NCI-H2196 (cell line): ENCODE results near the gene MRNIP.

Source experiments
- DNase-seq: peaks from one replicate; lab custom pipeline; 2025; ENCODE audit not compliant: unreplicated experiment; lab: John Stamatoyannopoulos, UW

Gene MRNIP

DNA sequence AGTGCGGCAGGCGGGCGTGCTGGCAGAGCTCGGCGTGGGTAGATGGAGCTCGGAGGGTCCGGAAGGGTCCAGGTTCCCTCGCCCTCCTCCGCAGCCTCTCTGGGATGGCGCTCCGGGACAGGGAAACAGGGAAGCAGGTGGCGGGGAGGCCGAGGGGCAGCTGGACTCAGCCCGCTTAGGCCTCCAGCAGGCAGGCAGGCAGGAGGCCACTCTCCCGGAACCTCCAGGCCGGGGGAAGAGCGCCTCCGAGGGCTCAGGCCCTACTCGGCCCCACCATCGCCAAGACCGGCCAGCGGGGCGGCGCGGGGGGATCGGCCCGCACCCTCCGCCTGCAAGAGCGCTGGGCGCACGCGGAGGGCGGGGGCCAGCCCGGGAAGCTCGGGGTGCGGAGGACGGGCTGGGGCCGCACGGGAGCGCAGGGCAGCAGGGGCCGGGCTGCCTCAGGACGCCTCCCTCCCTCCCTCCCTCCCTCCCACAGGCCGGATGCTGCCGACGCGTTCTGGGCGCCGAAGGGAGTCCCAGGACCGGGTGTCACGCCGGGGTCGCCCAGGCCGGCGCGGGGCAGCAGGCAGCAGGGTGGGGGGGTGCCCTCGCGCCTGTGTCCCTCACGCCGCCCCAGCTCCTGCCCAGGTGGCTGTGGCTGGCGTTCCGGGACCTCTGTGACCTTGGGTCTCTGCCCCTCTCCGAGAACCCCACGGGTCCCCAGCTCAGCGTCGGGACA is 52.9 kb downstream of the MRNIP start:
- no peak for DNase-seq

DNA sequence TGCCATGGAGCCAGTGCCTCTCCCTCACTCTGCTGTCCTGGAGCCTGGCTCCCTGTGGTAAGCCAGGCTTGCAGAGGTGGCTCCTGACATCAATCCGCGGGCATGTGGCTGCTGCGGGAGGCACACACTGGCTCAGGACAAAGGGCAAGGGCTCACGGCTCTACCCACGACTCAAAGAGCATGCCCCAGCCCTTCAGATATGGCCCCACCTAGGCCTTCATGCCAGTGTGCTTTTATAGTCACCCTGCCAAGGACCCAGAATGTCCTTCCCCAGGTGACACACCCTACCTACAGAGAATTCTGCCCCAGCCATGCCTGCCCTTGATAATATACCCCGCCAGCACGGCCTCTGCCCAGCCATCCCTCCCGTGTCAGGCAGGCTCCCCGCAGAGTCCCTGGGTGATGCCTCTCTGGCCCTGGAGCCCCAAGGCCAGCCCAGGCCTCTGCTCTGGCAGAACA is 53.5 kb downstream of the MRNIP start:
- DNase-seq: no peak

DNA sequence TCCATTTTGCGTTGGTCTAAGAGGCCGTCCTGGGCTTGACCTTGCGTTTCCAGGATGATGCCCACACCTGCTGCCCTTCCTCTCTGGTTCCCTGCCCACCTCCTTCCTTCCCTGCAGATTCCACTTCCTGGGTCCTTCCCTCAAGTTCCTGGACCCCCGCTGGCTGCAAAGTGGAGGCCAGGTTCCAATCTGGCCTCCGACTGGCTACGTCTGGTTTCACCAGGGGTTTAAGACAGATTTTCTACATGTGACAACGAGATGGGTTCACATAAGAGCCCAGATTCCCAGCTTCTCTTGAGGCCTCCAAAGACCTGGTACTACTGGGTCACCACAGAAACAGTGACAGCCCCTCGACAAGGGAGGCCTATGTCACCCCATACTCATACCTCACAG is 54.1 kb downstream of the MRNIP start:
- no peak for DNase-seq

DNA sequence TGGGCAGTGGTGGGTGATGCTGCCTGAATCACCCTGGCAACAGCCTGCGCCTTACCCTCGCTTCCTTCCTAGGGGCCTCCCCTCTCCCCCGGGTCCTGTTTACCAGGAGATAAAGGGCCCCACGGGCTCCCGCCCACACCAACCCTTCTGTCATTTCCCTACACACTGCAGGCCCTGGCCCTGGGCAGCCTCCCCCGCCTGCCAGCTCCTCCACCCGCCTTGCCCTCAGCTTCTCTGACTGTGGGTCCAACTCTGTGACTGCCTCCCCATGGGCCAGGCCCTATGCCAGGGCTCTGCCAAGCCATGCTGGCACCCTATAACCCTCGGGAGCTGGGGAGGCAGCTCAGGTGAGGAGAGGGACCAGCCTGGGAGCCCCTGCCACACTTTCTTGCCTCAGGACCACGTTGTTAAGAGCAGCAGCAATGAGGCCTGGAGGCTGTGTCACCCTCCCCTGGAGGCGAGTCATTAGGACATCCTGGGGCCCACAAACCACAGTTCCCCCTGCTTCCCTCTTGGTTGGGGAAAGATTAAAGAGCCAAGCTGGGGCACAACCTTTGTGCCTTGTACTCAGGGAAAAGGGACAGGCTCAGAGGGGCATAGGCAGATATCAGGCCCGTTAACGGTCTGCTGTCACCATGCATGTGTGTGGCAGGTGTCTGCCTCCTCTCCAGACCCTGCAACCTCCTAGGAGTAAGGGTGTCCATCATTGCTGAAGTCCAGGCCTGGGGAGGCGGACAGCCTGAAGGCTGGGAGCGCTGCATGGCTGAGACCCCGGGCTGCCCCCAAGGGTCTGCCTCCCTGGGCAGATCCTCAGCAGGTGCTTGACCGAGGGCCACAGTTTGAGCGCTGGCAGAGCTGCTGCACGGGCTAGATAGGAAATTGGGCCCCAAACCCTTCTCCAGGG is 54.7 kb downstream of the MRNIP start:
- DNase-seq: no peak

DNA sequence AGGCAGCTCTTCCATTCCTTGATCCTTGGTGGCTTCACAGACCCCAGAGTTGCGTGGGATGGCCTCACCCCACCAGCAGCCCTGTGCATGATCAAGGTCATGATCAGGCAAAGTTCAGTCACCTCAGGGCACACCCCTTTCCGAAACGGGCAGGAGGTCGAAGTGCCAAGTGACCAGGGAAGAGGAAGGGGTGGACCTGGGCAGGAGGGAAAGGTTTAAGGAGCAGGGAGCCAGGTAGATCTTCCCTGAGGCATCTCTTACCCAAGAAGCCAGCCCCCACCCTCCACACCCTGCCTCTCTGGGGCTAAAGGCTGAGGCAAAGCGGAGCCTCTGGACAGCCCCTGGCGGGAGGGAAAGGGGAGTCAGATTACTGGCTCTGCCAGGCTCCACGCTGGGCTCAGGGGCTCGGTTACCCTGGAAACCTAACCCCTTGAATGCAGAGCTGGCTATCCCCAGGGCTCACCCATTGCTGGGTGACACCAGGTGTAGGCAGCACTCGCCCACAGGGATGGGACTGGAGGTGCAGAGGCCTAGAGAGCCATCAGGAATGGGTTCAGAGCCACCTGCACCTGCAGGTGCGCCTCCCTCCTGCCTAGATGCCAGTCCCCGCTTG is 55.6 kb downstream of the MRNIP start:
- DNase-seq: peak; percentile 75

DNA sequence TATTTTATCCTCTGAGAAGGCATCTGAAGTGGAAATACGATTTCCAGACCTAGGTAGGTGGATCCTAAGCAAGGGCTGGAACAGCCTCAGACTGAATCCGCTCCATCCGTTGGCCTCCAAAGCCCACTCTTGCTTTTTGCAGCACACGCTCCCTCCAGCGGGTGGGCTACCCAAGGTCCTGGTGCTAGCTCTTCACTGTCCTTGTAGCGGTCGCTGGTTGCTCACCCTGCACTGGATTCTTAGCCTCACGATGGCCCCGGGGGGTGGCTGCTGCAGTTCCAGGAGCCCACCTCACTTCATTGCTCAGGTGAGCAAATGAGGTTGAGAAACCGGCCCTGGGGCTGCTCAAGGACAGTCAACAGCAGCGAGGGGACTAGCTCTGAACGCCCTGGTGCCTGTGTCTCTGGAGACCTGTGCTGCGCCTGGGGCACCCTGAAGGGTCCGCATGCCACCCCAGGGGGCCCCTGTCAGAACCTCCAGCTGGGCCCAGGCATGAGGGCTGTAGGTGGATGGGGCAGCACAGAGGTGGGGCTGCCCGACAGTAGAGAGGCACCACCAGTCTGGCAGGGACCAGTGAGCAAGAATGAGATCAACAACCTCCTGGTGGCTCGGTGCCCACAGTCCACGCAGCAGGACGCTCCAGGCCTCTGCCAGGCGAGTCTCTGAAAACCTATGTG is 56.3 kb downstream of the MRNIP start:
- DNase-seq: peak; percentile 10

DNA sequence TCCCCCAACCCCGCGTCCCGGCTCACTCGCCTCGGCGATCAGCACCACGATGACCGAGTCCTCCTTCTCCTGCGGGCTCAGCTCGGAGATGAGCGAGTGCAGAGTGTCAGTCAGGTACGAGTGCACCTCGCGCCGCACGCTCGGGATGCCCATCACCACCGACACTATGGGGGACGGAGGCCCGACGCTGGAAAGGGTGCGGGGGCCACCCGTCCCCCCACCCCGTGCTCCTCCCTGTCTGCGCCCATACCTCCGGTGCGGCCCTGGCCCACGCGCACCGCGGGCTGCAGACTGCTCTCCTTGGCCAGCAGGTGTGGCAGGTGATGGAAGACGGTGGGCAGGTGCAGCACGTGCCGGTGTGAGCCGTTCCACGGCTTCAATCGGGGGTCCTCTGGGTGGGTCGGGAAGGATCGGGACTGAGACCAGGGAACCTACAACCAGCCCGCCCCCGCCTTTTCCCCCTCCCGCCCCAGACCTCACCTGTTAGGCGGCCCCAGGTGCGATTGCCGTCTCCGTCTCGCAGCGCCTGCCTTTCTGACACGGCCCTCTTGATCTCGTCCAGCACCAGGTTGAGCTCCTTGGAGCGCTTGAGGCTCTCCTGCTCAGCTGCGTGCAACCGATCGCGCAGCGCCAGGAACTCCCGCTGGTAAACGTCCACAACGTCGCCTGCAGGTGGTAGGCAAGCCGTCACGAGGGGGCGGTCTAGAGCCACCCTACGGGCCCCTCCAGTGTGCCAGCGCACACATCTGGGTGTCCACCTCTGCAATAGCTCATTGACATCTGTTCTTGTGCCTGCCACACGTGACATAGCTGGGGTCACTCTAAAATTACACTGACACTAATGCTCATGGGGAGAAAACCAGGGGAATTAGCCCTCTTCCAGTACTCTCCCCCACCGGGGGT is 57.1 kb downstream of the MRNIP start:
- DNase-seq: no peak

DNA sequence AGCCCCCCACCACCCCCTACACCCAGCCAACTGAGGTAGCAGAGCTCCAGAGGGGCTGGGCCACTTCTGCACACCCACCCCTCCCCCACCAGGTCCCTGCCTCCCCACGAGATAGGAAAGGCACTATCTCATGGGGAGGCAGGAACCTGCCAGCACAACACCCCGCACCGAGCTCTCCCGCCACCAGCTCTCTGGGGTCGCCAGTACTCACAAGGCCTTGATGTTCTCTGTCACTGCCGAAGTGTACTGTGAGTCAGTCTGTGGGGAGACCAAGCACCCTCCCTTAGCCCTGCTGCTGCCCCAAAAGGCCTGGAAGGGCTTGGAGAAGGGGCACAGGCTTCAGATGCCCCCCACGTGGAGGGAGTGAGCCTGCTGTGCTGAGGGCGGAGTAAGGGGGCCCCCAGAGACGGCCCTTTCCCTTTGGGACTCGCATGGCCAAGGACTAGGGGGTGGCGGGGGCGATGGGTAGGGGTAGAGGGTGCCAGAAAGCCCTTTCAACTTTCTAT is 57.9 kb downstream of the MRNIP start:
- DNase-seq: no peak

DNA sequence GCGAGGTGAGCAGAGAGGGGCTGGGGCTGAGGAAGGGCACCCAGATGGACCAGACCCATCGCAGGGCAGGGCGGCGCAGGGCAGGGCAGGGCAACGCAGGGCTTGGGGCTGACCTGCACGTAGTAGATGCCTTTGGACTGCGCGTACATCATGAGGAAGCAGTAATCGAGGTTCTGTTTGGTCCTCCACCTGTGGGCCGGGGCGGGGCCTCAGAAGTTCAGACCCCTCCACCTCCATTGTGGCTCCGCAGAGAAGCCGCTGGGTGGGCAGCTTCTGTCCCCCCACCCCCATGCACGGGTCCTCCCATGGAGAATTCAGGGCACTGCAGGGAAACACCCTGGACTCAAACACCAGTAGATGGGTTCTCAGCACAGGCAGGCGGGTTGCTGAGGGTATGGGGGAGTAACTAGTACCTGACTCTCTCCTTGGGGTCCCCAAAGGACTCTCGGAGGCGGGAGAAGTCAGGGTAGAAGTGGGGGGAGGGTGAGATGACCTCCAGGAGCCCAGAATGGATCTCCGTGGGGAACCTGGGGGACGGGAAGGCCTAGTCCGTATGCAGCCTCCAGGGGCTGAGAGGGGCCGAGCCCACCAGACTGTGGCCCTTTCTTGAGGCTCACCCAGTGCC is 58.4 kb downstream of the MRNIP start:
- DNase-seq: no peak

DNA sequence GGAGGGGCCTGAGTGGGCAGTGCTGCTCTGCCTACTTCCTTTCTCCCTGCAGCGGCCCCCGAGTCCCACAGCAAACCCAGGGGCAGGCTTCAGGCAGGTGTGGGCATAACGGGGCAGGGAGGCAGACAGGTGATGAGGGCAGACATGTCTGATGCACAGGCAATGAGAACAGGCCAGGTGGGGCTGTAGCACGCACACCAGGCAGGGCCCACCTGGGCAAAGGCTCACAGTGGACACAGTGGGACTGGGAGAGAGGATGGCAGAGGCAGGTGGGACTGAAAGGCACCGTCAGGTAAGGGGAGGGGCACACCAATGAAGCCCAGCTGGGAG is 59.0 kb downstream of the MRNIP start:
- no peak for DNase-seq

DNA sequence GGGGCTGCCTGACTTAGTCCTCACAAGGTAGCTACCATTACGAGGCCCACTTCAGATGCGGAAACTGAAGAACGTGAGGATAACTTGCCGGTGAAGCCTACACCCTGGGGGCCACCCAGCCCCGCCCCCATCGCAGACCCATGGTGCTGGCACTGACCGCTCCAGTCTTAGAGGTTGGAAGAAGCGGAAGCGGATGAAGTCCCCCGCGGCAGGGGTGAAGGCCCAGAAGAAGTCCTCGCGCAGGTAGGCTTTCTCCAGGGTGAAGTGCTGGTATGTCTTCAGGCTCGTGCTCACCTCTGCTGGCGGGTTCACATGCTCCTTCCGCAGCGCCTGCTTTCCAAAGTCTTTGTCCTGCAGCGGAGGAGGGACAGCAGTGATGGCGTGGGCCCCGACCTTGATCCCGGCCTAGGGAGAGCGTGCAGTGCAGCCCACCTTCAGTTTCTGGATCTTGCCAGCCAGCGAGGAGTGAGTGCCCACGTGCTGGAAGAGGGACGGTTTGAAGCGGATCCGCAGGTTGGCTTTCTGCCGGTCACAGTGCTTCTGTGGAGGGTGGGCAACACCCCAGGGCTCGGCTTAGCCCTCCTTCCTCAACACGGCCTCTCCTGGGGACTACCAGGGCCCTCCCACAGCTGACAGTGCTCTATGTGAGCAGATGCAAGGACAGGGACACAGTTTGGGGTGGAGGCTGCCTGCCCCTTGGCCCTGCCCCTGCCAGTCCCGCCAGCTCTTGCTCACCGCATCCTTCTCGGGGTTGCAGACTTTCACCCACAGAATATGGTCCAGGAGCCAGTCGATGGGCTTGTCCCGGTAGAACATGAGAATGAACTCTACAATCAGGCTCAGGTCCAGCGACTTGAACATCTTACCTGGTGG is 59.6 kb downstream of the MRNIP start:
- no peak for DNase-seq

DNA sequence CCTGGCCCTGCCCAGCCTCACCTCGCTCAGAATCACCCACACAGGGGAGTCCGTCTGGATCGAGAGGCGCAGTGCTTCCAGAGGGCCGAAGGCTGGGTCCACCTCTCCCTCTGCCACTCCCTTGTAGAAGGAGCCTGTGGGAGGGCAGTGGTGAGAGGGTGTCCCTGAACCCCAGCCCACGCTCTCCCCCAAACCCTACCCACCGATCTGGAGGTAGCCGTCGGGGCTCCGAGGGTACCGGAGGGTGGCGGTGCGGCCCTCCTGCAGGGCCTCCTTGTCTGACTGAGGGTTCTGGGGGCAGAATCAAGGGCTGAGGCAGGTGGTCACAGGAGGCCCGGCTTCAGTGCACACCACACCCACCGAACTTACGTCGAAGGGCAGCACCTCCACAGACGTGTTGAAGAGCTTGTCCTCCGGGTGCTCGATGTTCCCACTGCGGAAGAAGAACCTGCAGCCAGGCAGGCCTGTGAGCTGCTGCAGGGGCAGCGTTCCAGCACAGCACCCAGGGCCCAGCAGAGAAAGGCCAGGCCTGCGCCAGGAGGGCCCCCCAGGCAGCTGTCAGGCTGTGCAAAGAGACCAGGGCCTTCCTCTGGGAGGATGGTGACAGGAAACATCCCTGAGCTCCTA is 60.4 kb downstream of the MRNIP start:
- no peak for DNase-seq

DNA sequence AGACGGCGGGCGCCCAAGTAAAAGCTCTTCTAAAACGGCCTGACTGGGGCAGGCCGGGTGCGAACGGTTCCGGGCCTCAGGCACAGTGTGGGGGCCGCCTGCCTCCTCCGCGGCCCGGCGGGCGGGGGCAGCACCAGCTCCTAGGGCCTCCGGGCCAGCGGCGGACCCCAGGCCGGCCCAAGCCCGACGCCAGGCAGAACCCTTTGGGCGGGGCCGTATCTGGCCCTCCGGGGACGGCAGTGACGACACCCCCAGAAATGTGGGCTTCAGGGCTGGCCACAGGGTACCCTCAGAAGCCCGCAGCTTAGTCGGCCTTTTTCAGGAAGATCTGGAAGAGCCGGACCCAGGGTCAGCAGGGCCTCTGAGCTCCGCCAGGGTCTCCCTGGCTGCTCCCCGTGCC is 60.9 kb downstream of the MRNIP start:
- no peak for DNase-seq

DNA sequence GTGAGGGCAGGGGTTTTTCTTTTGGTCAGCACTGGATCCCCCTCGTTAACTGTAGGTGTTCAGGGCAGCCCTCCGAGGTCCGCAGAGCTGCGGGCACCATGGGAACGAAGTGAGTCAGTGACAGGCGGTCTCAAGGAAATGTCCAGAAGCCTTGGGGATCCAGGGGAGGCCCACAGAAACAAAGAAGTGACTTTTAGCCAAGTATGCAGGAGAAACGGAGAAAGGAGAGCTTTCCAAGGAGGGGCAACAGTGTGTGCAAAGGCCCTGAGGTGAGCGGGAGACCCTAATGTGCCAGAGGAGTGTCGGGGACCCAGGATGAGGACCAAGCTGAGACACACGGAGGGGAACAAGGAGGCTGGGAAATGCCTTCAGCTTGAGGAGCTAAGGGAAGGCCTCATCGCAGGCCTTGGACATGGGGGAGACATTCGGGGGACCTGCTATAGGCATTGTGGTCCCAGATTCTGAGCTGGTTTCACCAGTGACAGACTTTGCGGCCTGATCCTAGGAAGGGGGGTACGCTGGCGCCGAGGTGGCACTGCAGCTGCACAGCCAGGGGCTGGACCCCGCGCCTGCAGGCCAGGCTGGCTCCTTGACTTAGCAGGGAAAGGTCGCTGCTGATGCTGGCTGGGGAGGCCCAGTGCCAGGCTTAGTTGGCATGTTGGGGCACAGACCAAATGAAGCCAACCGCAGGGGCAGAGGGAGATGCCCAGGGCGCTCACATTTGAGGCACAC is 61.6 kb downstream of the MRNIP start:
- no peak for DNase-seq

DNA sequence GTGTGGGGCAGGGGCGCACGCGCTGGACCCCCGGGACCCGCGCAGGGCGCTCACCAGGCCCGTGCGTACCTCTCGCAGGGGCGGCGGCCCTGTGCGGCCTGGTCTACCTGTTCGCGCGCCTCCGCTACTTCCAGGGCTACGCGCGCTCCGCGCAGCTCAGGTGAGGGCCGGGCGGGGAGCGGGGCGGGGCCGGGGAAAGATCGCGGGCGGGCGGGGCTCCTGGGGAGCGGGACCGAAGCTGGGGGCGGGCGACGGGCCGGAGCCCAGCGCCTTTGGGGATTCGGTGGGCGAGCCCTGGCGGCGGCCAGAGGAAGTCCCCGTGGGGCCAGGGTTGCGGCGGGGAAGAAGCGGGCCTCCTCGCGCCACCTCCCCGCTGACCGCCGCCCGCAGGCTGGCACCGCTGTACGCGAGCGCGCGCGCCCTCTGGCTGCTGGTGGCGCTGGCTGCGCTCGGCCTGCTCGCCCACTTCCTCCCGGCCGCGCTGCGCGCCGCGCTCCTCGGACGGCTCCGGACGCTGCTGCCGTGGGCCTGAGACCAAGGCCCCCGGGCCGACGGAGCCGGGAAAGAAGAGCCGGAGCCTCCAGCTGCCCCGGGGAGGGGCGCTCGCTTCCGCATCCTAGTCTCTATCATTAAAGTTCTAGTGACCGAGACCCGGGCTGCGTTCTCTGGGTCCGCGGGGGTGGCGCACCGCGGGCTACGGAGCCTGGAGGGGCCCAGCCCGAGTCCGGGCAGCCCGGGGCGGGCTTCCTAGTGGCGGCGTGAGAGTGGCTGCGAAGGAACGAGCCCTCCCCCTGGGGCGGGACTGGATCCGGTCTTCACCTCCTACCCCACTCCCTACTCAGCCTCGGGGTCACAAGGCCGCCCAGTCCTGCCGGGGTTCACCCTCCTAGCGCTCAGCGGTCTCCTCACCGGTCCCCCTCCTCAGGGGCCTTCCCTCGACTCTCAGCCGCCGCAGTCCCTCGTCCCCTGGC is 62.5 kb downstream of the MRNIP start:
- DNase-seq: peak; percentile 89

DNA sequence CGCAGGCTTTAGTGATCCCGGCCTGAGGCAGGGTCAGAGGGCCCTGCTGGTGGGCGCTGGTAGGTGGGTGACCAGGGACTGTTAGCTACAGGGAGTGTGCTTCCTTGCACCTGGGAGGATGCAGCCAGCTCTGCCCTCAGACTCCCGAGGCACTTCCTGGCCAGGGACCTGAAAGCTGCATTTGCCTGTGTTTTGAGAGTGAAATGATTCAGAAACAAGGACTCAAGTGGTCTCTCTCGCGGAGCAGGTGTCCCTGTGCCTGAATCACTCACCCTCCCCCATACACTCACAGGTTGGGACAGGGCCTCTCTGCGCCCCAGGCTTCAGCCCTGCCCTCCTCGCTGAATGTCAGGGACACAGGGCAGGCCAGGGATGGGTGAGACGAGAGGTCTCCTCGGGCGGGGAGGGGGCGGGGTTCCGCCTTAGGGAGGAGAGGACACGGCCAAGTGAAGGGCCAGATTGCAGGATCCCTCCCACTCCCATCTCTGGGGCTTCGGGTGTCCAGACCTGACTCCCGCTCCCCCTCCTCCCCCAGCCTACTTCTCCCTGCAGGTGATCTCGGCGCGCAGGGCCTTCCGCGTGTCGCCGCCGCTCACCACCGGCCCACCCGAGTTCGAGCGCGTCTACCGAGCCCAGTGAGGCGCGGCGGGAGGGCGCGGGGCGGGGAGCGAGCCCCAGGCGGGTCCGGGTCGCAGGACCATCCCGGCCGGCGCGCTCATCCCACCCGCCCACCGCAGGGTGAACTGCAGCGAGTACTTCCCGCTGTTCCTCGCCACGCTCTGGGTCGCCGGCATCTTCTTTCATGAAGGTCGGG is 63.4 kb downstream of the MRNIP start:
- peak; percentile 68 for DNase-seq
